Measurements from ENCODE around the gene PTCD1.

The PTCD1 gene

GRCh38 chr7:99429756-99430155, 8.8 kb downstream of the PTCD1 start:
- H3K27ac ChIP-seq = no peak overlapping the region
- TF ChIP-seq CTCF (conservative IDR thresholded peaks at IDR 0.05) = no peak
- TF ChIP-seq ZFX (IDR thresholded peaks at IDR 0.05) = no peak

GRCh38 chr7:99428972-99429566, 9.5 kb downstream of the PTCD1 start:
- TF ChIP-seq CTCF (conservative IDR thresholded peaks at IDR 0.05) (no peak), ZFX (IDR thresholded peaks at IDR 0.05) (no peak)
- H3K27ac ChIP-seq = no peak overlapping the region

GRCh38 chr7:99424932-99425730, 13.5 kb downstream of the PTCD1 start:
- no peak overlapping the region for H3K27ac ChIP-seq
- TF ChIP-seq CTCF (conservative IDR thresholded peaks at IDR 0.05) (no peak), ZFX (IDR thresholded peaks at IDR 0.05) (no peak)

- TF ChIP-seq CTCF (conservative IDR thresholded peaks at IDR 0.05) (no peak), ZFX (IDR thresholded peaks at IDR 0.05) (no peak)
- no peak overlapping the region for H3K27ac ChIP-seq
Observed at GRCh38 chr7:99422625-99423024, 16.0 kb downstream of the PTCD1 start.

GRCh38 chr7:99422186-99422585, 16.4 kb downstream of the PTCD1 start:
- TF ChIP-seq CTCF (conservative IDR thresholded peaks at IDR 0.05) = no peak
- no peak for TF ChIP-seq ZFX (IDR thresholded peaks at IDR 0.05)
- H3K27ac ChIP-seq = no peak overlapping the region

- no peak overlapping the region for H3K27ac ChIP-seq
- no peak for TF ChIP-seq CTCF (conservative IDR thresholded peaks at IDR 0.05)
Observed at GRCh38 chr7:99420986-99421385, 17.6 kb downstream of the PTCD1 start.

GRCh38 chr7:99420213-99420612, 18.4 kb downstream of the PTCD1 start:
- TF ChIP-seq CTCF (conservative IDR thresholded peaks at IDR 0.05) = no peak
- no peak for TF ChIP-seq ZFX (IDR thresholded peaks at IDR 0.05)
- no peak overlapping the region for H3K27ac ChIP-seq

Measured in C4-2B (cell line).